HG03565 (cell line): ENCODE measurements around the gene WRAP73.

Experiments
- ATAC-seq: cut with Tn5 transposase; IDR thresholded peaks from one replicate; pipeline ENCODE4 v1.9.1; 2021; ENCODE audit warnings: mild to moderate bottlenecking, moderate library complexity; ENCODE audit not compliant: unreplicated experiment

The WRAP73 gene

DNA sequence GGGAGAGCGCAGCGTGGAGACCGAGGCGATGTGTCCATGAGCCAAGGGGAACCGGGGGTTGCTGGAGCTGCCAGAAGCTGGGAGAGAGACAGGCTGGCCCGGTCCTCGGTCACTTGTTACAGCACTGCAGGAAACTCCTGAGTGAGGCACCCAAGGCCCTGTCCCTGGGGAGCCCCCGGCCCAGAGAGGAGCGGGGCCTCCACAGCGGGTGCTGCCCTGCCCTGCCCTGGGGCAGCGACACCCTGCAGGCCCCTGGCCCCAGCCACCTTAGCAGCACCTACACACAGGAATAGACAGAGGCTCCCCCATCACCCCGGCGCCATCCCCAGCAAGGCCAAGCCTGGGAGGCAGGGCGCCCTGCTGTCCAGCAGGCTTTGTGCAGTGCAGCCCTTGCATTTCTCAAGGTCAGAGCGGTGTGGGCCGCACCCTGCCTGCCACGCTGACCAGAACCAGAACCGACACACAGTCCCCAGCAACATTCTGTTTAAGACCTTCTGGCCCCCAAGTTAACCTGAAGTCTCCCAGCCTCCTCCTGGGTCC lies 32.0 kb downstream of the WRAP73 start:
- no peak for ATAC-seq

DNA sequence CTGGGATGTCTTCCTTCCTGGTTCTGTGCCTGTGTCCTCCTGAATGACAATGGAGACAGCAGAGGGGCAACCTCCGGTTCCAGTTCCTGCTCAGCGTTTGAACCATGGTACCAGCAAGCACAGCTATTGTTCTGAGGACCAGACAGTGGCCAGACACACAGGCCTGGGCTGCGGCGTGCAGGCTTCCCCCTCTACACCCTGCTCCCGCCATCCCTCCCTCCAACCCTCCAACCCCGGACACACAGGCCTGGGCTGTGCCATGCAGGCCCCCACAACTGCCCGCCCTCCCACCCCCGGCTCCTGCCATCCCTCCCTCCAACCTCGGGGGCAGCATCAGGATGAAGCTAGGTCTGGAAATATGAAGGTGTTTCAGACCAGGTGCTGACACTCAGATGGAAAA lies 33.0 kb downstream of the WRAP73 start:
- no peak for ATAC-seq

DNA sequence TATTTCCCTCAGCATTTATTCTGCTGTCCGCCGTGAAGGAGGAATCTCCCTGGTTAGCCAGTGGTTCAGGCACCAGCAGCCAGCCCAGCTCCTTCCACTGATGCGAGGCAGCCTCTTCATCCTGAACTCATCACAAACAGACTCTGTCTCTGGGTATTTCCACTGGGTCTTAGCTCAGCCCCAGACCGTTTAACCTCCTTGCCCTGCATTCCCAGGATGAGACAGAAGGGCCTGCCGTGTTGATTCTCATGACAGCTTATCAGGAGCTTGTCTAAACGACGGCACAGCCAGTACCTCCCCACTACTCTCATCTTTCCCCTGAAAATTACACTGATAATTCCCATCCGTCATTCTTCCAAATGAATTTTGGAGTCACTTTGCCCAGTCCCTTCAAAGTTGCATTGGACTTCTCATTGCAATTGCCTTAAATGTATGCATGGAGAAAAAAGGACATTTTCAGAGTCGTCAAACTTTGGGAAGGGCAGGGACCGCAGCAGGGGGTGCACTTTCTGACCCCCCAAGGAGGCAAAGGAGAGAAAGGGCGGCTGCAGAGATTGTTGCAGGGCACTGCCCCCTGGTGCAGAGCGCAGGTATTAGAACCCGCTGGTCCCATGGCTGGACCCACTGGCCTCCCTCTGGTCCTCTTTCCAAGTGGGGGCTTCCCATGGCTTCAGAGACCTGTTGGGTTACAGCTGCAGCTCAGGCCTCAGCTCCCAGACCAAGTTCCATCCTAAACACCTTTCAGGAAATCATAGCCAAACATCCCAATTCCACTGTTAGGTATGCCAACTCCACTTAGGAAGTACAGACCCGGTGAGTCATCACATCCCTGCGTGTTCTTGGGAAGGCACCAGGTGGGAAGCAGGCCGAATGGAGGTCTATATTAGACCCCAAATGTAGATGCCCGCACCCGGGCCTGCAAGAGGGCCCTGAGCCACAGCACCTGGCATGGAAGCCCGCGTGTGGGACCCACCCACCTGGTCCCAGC lies 34.9 kb downstream of the WRAP73 start:
- ATAC-seq = no peak

DNA sequence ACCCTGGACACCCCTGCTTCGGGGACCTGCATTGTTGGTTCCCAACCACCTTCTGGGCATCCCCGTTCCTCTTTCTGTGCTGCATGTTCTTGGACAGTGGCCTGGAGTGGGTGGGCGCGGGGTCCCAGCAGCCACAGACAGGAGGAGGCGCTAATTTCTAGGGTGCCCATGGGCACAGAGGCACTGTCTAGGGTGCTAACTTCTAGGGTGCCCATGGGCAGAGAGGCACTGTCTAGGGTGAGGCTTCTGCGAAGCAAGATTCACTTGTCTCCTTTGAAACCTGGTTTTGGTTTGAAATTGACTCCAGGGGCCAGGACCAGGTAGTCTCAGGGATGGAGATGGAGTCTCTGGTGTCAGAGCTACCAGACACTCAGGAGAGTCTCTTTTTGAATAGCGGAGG lies 37.8 kb downstream of the WRAP73 start:
- no peak for ATAC-seq

- ATAC-seq = no peak
Measured at GRCh38 chr1:3611170-3612019, 38.5 kb downstream of the WRAP73 start, which contains the start of gene MEGF6. Gene MEGF6, minus strand, starts transcription at chr1:3611508. Its CDS starts 240 bp downstream, at chr1:3611268.

GRCh38 chr1:3610527-3611169 lies 39.3 kb downstream of the WRAP73 start:
- ATAC-seq = no peak

DNA sequence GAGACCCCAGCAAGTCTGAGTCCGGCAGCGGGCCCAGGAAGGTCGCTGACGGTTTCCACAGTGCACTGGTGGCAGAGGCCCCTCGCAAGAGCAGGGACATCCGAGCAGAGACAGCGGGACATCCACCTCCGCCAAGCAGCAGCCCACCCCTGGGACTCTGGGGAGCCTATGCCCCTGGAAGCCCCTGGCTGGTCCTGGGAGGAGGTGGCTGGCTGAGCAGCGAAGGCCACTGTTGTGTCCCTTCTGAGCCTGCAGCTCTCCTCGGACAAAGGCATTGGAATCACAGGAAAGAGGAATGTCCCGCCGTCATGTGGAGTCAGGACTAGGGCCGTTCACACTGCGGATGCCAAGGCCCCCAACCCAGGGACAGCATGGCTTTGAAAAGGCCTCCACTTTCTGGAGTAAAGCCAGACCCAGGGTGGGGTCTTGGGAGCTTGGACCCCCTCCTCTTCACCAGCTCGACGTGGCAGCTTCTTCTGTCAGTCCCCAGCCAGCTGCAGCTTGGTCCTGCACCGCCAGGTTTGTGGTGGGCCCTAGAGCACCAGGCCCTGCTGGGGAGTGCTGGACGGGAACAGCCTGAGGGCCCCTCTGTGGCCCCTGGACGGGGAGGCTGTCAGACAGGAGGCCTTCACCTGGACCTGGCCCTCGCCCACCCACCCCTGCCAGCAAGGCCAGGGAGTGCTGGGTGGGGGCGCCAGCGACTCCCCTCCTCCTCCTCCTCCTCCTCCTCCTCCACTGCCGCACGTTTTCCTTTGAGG lies 40.0 kb downstream of the WRAP73 start:
- ATAC-seq = no peak

DNA sequence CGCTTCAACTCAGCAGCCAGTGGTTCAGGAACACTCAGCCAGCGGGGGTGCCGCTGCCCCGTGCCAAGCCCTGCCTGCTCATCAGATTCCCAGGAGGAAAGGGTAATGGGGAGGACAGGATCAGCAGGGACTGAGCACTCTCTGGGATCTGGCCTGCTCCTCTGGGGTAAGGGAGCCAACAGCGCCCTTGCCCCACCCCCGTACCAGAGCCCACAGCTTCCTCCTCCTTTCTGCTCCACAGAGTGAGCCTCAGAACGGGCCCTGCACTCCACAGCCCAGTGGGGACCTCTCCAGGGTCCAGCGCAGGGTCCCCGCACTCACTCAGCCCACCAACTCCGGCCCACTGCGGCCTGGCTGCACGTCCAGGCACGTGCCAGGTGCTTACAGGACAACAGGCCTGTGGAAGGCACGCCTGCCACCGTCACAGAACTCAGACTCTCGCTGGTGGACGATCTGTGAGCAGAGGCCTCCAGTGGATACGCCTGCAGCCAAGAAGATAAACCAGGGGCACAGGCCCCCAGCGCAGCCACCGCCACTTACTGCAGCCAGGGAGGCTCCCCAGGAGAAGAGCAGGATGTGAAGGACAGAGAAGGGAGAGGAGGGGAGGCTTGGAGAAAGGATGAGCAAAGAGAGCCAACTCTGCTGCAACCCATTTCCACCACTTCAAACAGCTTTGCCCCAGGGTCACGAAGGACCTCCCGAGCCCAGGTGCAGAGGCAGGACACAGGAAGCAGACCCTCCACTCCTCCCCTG lies 40.7 kb downstream of the WRAP73 start:
- no peak for ATAC-seq

DNA sequence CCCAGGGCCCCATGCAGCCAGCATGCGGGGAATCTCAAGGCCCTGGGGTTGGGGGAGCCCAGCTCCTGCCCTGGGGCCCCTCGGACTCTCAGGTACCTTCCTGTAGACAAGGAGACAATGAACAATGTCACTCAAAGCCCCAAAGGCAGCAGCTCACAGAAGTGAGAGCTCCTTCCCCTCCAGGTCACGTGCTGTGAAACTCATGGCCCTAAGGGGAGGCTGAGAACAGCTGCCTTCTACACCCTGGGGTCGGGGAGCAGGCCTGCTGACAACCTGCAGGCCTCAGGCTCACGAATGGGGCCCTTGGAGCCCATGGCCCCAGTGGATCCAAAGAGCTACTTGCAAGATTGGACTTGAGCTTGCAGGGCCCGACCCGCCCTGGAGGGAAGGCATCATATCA lies 41.7 kb downstream of the WRAP73 start:
- ATAC-seq = no peak

- ATAC-seq = no peak
Measured at GRCh38 chr1:3607703-3608065, 42.2 kb downstream of the WRAP73 start.

- ATAC-seq = no peak
Measured at GRCh38 chr1:3606779-3607702, 42.9 kb downstream of the WRAP73 start.

DNA sequence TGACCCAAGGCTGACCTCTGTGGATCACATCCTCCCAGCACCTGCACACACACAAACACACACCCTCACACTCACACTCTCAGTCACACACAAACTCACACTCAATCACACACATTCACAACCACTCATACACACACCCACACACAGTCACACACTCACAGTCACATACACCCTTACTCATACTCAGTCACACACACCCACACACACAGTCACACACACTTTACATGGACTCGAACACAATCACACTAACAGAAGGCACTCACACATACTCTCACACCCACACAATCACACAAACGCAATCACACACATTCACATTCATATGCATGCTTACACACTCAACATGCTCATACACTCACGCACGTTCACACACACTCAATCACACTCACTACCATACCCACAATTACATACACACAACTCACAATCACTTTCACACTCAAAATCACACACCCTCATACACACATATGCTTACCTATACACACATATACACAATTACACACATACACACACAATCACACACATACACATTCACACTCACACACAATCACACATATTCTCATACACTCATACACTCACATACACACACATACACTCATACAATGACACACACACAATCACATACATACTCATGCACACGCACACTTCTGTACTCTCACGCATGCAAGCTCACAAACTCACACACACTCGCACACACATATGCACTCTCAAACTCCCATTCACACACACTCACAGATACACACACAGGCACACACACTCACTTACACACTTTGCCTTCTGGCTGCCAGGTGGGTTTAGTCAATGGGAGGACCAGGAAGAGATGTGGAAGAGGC lies 44.7 kb downstream of the WRAP73 start:
- no peak for ATAC-seq

- ATAC-seq = no peak
Measured at GRCh38 chr1:3604468-3604974, 45.4 kb downstream of the WRAP73 start.

- no peak for ATAC-seq
Measured at GRCh38 chr1:3603571-3604467, 46.1 kb downstream of the WRAP73 start.

GRCh38 chr1:3603156-3603555 lies 46.7 kb downstream of the WRAP73 start:
- ATAC-seq = no peak

- no peak for ATAC-seq
Measured at GRCh38 chr1:3602375-3602774, 47.5 kb downstream of the WRAP73 start.
